ENCODE data around the gene SLC11A1. TPM values are rescaled to one million over a fixed set of nuclear protein-coding genes. Genes with fewer than 3 reads are reported as not detected.

Gene SLC11A1, protein sequence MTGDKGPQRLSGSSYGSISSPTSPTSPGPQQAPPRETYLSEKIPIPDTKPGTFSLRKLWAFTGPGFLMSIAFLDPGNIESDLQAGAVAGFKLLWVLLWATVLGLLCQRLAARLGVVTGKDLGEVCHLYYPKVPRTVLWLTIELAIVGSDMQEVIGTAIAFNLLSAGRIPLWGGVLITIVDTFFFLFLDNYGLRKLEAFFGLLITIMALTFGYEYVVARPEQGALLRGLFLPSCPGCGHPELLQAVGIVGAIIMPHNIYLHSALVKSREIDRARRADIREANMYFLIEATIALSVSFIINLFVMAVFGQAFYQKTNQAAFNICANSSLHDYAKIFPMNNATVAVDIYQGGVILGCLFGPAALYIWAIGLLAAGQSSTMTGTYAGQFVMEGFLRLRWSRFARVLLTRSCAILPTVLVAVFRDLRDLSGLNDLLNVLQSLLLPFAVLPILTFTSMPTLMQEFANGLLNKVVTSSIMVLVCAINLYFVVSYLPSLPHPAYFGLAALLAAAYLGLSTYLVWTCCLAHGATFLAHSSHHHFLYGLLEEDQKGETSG
- 36.6 TPM for total RNA-seq

GRCh38 chr2:218381916-218382366, at the start of gene SLC11A1:
SLC11A1 (plus strand) TSS chr2:218382273; CDS start chr2:218382369, 96 bp downstream.
- DNase-seq (ENCODE audit: low spot score) = peak; percentile 69
- peak; percentile 79 for ATAC-seq
- intact Hi-C loops (cut with DNase I) = no loop called here

- intact Hi-C loops (cut with DNase I) = no loop called here
- peak; percentile 38 for ATAC-seq
These were observed 49.8 kb upstream of the SLC11A1 start for GRCh38 chr2:218332288-218332687.

GRCh38 chr2:218332920-218333645, 49.0 kb upstream of the SLC11A1 start:
- DNase-seq (ENCODE audit: low spot score) (no peak), ATAC-seq (peak; percentile 75)
- intact Hi-C loops (cut with DNase I) = no loop called here

More at GRCh38 chr2:218332288-218332687, 49.8 kb upstream of the SLC11A1 start:
- DNase-seq (ENCODE audit: low spot score) = no peak

DNA sequence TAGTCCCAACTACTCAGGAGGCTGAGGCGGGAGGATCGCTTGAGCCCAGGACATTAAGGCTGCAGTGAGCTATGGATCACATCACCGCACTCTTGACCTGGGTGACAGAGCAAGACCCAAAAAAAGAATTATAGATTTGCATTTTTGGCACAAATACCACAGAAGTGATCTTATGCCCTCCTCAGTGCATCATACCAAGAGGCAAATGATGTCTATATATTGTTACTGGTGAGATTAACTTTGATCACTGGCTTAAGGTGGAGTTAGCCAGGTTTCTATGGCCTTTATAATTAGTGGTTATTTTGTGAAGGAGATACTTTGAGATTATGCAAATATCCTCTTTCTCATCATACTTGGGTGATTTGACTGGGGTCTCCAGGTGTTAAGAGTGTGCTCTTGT, 47.5 kb upstream of the SLC11A1 start:
- ATAC-seq = no peak
- no peak for DNase-seq (ENCODE audit: low spot score)
- intact Hi-C loops (cut with DNase I) = no loop called here

- ATAC-seq (no peak), DNase-seq (ENCODE audit: low spot score) (no peak)
- intact Hi-C loops (cut with DNase I) = no loop called here
These were observed 41.4 kb upstream of the SLC11A1 start for GRCh38 chr2:218340656-218341055.

DNA sequence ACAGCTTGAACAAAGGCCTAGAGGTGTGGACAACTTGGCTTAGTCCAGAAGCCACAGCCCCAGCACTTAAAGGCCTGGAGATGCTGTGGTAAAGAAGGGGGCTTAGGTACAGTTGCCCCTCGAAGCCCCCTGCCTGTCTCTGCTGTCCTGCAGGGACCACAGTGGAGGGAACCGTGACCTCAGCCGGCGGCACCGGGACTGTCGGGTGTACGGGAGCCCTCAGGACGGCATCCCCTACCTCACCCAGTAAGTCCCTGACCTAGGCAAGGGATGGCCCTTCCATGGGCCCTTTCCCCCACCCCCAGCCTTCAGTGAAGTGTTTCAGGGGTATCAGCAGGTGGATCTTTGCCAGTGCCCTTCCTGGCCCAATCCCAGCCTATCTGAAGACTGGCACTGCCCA, 40.7 kb upstream of the SLC11A1 start:
- no peak for DNase-seq (ENCODE audit: low spot score)
- intact Hi-C loops (cut with DNase I) = no loop called here
- ATAC-seq = no peak

DNA sequence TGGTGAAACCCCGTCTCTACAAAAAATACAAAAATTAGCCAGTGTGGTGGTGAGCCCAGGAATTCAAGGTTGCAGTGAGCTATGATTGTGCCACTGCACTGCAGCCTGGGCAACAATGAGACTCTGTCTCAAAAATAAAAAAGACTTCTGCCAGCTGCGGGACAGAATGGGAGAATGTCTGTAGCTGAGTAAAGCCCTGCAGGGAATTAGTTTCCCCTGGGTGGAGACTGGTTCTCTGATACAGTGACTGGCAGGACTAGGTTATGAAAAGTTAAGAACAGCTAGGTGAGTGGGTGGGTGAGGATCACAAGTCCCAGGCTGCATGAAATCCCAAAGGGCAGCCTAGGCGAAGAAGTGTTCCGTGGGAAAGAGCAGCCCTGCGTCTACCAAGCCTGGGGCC, 39.2 kb upstream of the SLC11A1 start:
- intact Hi-C loops (cut with DNase I) = loop anchor here (1.0 kb wide), 1 partner anchor 30 kb away; no protein-coding TSS in a partner anchor
- no peak for ATAC-seq
- DNase-seq (ENCODE audit: low spot score) = no peak

DNA sequence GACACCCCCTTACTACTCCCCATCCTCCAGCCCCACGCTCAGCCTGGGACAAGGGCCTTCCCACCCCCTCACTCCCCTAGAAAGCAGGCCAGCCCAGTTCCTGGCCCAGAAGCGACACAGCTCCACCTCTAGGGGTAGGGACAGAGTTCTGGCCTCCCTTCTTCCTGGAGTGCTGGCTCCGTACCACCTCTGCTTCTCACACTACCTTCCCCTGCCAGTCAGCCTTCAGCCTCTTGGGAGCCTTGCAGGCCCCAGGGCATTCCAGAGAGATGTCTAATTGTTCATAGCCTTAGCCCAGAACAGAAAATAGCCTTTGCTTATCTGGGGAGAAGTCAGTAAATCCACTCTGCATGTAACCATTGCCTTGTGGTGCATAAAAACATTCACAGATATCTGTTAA, 38.5 kb upstream of the SLC11A1 start:
- DNase-seq (ENCODE audit: low spot score) (no peak), ATAC-seq (no peak)
- intact Hi-C loops (cut with DNase I) = no loop called here

DNA sequence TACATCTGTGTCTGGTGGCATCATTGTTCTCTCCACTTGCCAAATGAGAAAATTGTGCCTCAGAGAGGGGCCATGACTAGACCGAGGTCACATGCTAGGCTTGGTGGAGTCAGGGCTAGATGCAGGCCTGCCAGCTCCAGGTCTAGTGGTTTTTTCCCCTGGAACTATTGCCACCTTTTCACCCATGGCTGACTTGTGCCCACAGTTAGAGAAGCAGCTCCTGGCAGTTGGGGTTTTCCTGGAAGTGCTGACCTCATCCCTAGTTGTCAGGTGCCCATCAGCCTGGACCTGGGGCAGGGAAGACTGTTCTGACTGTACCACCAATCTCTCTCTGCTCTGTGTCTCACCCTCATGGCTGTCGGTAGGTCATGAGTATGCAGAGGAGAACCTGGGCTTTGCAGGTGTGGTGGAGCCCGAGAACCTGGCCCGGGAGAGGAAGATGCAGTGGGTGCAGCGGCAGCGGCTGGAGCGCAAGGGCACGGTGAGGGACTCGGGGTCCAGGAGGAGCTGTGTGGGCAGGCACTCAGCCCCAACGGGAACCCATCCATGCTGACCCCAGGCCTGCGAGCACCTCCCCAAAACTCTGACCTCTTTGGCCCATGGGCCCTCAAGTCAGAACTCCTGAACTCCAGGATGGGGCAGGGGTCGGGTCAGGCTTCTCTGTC, 37.9 kb upstream of the SLC11A1 start:
- intact Hi-C loops (cut with DNase I) = no loop called here
- DNase-seq (ENCODE audit: low spot score) (no peak), ATAC-seq (no peak)

GRCh38 chr2:218344755-218345417, 37.2 kb upstream of the SLC11A1 start:
- intact Hi-C loops (cut with DNase I) = no loop called here
- DNase-seq (ENCODE audit: low spot score) (no peak), ATAC-seq (no peak)

DNA sequence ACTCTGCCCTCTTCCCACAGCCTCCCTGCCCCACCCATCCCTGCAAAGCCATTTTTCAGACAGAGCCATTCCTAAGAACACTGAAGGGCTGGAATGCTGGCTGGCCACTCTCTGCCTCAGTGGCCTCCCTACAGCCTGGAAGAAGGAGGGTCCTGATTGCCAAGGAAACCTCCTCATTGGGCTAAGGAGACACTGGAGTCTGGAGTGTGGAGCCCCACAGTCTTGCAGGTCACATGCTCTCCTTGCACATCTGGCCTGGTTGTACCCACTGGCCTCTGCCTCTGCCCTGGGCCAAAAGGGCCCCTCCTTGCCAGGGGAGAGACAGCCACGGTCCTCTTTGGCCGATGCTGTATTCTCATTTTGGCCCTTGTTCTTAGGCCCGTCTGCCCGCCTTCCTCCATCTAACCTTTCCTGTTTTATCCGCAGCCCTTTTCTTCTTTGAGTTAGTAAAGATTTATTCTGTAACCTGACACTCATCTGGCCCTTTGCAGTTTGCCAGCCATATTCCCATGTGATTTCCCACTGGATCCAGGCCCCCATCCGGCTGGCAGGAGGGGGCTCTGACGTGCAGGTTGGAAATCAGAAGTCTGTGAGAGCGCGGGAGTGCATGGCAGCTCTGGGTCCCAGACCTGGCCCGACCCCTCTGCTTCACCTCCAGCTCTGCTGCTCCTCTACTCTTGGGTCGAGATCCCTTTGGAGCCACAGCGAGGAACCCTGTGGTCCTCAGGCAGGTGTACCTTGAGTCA, 36.4 kb upstream of the SLC11A1 start:
- intact Hi-C loops (cut with DNase I) = no loop called here
- DNase-seq (ENCODE audit: low spot score) (no peak), ATAC-seq (no peak)

- intact Hi-C loops (cut with DNase I) = no loop called here
- ATAC-seq = no peak
- DNase-seq (ENCODE audit: low spot score) = no peak
These were observed 34.9 kb upstream of the SLC11A1 start for GRCh38 chr2:218347172-218347571.

- intact Hi-C loops (cut with DNase I) = no loop called here
- ATAC-seq (no peak), DNase-seq (ENCODE audit: low spot score) (no peak)
These were observed 28.0 kb upstream of the SLC11A1 start for GRCh38 chr2:218354045-218354444.

DNA sequence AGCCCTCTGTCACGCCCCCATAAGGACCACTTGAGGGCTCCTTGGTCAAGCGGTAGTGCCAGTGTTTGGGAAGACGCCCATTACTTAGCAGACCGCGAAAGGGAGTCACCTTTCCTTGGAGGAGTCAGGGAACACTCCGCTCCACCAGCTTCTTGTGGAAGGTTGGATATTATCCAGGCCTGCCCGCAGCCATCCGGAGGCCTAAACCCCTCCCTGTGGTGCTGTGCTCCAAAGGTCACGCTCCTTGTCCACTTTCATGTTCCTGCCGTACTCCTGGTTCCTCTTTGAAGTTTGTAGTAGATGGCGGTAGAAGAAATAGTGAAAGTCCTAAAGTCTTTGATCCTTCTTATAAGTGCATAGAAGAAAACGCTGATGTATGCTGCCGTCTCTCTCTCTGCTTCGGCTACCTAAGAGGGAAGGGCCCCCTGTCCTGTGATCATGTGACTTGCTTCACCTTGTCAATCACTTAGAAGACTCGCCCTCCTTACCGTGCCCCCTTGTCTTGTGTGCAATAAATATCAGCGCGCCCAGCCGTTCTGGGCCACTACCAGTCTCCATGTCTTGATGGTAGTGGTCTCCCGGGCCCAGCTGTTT, 27.1 kb upstream of the SLC11A1 start:
- DNase-seq (ENCODE audit: low spot score) = no peak
- intact Hi-C loops (cut with DNase I) = no loop called here

GRCh38 chr2:218357236-218358177, 24.6 kb upstream of the SLC11A1 start:
- DNase-seq (ENCODE audit: low spot score) = no peak
- intact Hi-C loops (cut with DNase I) = no loop called here
- ATAC-seq = peak; percentile 8

More for the DNA sequence above, 27.1 kb upstream of the SLC11A1 start:
- ATAC-seq = no peak

GRCh38 chr2:218360453-218360852, 21.6 kb upstream of the SLC11A1 start:
- ATAC-seq (peak; percentile 45), DNase-seq (ENCODE audit: low spot score) (no peak)
- intact Hi-C loops (cut with DNase I) = no loop called here

GRCh38 chr2:218362606-218363005, 19.5 kb upstream of the SLC11A1 start:
- intact Hi-C loops (cut with DNase I) = no loop called here
- ATAC-seq (no peak), DNase-seq (ENCODE audit: low spot score) (no peak)
